Measurements from ENCODE around the gene CACNA1D.

CACNA1D gene

DNA sequence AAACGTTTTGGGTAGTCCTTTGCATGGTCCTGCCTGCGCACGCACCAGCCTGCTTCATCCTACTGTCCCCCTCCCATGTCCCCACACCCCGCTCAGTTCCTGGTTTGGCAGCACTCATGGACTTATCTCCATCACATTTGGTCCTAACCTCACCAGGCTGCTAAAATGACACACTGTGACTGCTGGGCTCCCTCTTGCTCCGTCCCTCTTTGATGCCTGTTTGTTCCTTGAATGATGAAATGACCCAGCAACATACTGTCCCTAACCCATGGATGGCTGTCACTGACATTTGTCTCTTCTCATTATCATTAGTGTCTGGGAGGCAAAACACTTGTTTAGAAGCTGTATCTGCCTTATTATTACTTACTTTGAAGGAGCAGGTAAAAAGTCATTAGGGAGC is 271.3 kb downstream of the CACNA1D start:
- TF ChIP-seq, protein P1, sequence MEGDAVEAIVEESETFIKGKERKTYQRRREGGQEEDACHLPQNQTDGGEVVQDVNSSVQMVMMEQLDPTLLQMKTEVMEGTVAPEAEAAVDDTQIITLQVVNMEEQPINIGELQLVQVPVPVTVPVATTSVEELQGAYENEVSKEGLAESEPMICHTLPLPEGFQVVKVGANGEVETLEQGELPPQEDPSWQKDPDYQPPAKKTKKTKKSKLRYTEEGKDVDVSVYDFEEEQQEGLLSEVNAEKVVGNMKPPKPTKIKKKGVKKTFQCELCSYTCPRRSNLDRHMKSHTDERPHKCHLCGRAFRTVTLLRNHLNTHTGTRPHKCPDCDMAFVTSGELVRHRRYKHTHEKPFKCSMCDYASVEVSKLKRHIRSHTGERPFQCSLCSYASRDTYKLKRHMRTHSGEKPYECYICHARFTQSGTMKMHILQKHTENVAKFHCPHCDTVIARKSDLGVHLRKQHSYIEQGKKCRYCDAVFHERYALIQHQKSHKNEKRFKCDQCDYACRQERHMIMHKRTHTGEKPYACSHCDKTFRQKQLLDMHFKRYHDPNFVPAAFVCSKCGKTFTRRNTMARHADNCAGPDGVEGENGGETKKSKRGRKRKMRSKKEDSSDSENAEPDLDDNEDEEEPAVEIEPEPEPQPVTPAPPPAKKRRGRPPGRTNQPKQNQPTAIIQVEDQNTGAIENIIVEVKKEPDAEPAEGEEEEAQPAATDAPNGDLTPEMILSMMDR (conservative IDR thresholded peaks at IDR 0.05), result no peak
- no peak for TF ChIP-seq ZFX (IDR thresholded peaks at IDR 0.05)
- H3K27ac ChIP-seq, result no peak overlapping the region

DNA sequence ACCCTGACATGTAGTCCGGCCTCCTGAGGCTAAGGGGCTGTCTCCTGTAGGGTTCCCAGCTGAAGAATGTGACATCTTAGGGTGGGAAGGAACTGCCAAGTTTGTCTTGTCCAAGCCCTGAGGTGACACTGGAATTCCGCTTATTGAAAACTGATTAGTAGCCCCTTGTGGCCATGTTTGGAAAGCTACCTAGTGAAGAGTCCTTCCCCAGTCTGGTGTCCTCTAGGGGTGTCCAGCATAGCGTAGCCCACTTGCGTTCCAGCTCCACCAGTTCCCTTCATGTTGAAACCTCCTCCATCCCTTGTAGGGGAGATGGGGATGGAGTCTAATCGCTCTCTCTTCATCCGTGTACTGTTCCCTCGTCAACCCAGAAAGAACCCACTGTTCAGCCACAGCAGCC is 272.3 kb downstream of the CACNA1D start:
- TF ChIP-seq ZFX (IDR thresholded peaks at IDR 0.05), result no peak
- TF ChIP-seq, protein P1 (conservative IDR thresholded peaks at IDR 0.05), result no peak

DNA sequence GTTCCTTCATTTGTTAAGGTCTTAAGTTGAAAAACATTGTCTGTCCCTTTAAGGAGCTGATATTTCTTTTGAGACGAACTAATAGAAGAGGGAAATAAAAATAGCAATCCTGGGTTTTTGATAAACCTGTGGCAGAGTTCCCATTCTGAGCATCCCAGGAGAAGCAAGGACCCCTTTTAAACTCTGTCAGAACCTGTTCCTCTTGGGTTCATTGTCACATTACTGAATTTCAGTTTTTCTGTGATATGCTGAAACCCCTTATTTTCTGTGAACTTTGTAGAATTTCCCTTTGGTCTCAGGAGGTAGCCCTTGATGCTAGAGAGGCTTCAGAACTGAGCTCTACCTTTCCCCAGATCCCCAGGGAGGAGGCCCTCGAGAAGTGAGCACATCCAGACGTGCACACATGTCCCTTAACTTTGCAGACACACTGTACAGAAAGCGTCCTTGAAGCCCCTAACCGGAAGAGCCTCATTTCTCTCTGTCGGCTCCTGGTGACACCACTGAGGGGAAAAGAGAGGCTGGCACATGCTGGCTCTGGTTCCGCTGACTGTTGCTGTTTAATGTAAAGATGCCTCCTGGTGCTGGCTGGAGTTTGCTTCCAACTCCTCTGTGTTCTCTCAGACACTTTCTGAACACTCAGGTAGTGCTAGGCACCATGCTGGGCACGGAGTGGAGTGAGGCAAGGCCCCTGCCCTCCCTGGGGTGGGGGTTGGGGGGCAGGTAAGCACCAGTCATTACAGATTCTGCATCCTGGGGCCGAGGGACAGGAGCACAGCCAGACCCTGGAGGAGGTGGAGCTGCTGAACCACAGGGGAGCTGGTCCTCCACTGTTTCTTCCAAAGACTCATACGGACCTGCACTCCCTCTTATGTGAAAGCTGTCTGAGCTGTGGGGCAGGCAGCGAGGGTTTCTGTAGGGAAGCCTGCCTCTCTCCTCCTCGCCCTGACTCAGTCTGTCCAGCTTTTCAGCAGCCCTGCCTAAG is 274.4 kb downstream of the CACNA1D start:
- no peak for TF ChIP-seq ZFX (IDR thresholded peaks at IDR 0.05)
- TF ChIP-seq, protein P1 (conservative IDR thresholded peaks at IDR 0.05), result no peak
- no peak overlapping the region for H3K27ac ChIP-seq

More for the DNA sequence above, 272.3 kb downstream of the CACNA1D start:
- no peak overlapping the region for H3K27ac ChIP-seq

DNA sequence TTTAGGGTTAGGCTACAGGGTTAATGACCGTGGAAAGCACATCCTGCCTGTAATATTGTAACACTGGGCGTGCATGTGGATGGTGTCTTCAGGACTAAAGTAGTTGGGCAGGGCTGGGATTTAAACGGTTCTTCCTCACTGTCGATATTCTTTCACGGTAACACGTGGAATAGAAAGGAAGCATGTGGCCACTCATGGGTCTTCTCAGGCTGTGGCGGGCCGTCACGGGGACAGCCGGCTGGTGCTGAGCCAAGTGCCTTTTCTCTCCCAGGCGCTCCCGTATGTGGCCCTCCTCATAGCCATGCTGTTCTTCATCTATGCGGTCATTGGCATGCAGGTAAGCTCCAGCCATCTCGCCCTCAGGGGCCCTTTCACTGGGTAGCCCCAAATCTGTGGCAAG is 278.2 kb downstream of the CACNA1D start:
- TF ChIP-seq ZFX (IDR thresholded peaks at IDR 0.05), result no peak
- TF ChIP-seq, protein P1 (conservative IDR thresholded peaks at IDR 0.05), result no peak
- H3K27ac ChIP-seq, result no peak overlapping the region

DNA sequence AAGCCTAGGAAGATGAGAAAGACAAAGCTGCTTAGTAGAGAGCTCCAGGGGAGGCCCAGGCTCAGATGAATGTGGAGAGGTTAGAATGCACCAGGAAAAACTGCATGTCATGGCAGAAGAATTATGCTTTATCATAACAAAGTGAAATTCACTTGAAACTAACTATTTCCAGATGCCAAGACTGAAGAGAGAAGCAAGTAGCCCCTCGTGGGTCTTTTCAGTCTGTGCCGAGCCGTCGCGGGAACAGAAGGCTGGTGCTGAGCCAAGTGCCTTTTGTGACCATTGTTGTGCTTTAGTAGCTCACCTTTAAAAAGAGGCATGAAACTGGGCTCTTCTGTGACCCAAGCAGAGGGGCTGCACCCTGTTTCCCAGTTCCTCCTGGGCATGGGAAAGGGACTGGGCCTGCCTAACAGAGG is 278.6 kb downstream of the CACNA1D start:
- TF ChIP-seq ZFX (IDR thresholded peaks at IDR 0.05), result no peak
- TF ChIP-seq, protein P1 (conservative IDR thresholded peaks at IDR 0.05), result no peak
- no peak overlapping the region for H3K27ac ChIP-seq

DNA sequence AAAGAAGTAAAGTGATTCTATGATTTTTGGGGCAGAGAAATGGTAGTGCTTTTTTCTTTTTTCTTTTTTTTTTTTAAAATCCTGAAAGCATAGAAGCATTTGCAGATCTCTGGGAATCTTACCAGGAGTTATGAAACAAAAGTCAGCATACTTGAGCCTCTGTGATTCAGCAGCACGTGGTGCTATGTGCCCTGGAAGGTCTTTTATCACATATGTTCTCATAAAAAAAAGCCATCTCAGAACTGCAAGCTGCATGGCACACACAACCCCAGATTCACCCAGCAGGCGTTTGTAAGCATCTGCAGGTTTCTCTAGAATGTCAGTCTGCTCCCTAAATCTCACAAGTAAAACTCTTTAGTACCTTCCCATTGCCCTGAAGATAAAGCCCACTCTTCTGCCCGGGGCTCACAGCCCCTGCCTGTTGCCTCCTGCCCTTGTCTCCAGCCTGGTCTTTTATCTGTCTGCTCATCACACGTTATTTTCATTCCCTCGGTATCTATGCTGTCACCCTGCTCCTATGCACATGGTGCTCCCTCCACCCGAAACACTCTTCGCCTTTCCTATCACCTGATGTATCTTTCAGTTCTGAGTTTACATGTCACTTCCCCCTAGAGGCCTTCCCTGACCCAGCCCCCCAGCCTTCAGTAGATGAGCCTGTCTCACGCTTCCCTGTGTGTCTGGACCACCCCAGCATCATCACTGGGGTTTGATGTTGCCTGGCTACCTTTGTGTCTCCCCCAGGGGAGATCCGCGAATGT is 279.4 kb downstream of the CACNA1D start:
- TF ChIP-seq ZFX (IDR thresholded peaks at IDR 0.05), result no peak
- TF ChIP-seq, protein P1 (conservative IDR thresholded peaks at IDR 0.05), result no peak
- no peak overlapping the region for H3K27ac ChIP-seq

DNA sequence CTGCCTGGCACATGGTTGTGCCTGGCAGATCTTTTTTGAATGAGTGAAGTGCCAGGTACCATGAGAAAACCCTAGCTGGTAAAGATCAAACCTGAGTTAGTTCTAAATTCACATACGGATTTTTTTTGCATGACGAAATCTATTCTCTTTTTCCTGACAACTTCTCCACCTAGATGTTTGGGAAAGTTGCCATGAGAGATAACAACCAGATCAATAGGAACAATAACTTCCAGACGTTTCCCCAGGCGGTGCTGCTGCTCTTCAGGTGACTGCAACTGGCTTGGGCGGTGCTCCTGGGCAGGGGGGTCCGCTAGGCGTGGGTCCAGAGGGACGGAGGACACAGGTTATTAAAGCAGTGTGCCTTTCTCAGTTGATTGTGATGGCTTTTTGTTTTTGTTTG is 280.0 kb downstream of the CACNA1D start:
- no peak for TF ChIP-seq ZFX (IDR thresholded peaks at IDR 0.05)
- TF ChIP-seq, protein P1 (conservative IDR thresholded peaks at IDR 0.05), result no peak

More for the DNA sequence above, 280.0 kb downstream of the CACNA1D start:
- no peak overlapping the region for H3K27ac ChIP-seq

All from C4-2B (cell line).